Karpas-422 (cell line): Measurements from ENCODE around the gene KATNAL1. TPM values are rescaled to one million over a fixed set of nuclear protein-coding genes. Genes with fewer than 3 reads are reported as not detected.

Source experiments
- DNase-seq: peaks from one replicate; pipeline ENCODE4 v3.0.0-alpha.2; 2015
- H2AFZ ChIP-seq: fragments of 200-600 bp; sonication (generic); 2 replicates; pipeline ENCODE4 v1.6.1; 2014; ENCODE audit warnings: antibody characterized with exemption, low read length, mixed read lengths
- H3K27ac ChIP-seq: fragments of 200-600 bp; sonication (generic); 2 replicates; pipeline ENCODE4 v1.5.1; 2014; ENCODE audit warnings: mild to moderate bottlenecking, low read length, moderate library complexity
- H3K27me3 ChIP-seq: fragments of 200-600 bp; sonication (generic); 2 replicates; pipeline ENCODE4 v1.6.1; 2014; ENCODE audit warnings: low read length, mixed read lengths
- H3K36me3 ChIP-seq: fragments of 200-600 bp; sonication (generic); 2 replicates; pipeline ENCODE4 v1.6.1; 2014; ENCODE audit warnings: low read length, mixed read lengths; ENCODE audit not compliant: insufficient read depth
- H3K4me1 ChIP-seq: fragments of 200-600 bp; sonication (generic); 2 replicates; pipeline ENCODE4 v1.6.1; 2014; ENCODE audit warnings: mild to moderate bottlenecking, low read length, mixed read lengths
- H3K4me2 ChIP-seq: fragments of 200-600 bp; sonication (generic); 2 replicates; pipeline ENCODE4 v1.6.1; 2014; ENCODE audit warnings: low read length, low read depth, mild to moderate bottlenecking; ENCODE audit not compliant: poor library complexity, severe bottlenecking
- H3K4me3 ChIP-seq: fragments of 200-600 bp; sonication (generic); 2 replicates; pipeline ENCODE4 v1.5.1; 2014; ENCODE audit warnings: mild to moderate bottlenecking, antibody characterized with exemption, low read length, mixed read lengths
- H3K79me2 ChIP-seq: fragments of 200-600 bp; sonication (generic); 2 replicates; pipeline ENCODE4 v1.6.1; 2014; ENCODE audit warnings: mild to moderate bottlenecking, low read length, mixed read lengths
- H3K9ac ChIP-seq: fragments of 200-600 bp; sonication (generic); 2 replicates; pipeline ENCODE4 v1.6.0; 2014; ENCODE audit warnings: low read length
- H3K9me2 ChIP-seq: fragments of 200-600 bp; sonication (generic), shearing (Covaris generic); replicated peaks from 2 replicates; pipeline ENCODE4 v1.6.0; 2014; ENCODE audit warnings: mild to moderate bottlenecking, low read length, moderate library complexity; ENCODE audit not compliant: insufficient read depth
- H3K9me3 ChIP-seq: fragments of 300-700, 200-600 bp; sonication (generic); 2 replicates; pipeline ENCODE4 v1.6.1; 2014; ENCODE audit warnings: low read length, mixed read lengths
- H4K20me1 ChIP-seq: fragments of 200-600 bp; sonication (generic); 2 replicates; pipeline ENCODE4 v1.6.1; 2014; ENCODE audit warnings: mild to moderate bottlenecking, antibody characterized with exemption, low read length, low read depth; ENCODE audit not compliant: insufficient read depth
- total RNA-seq: library from RNA; depleted of rRNA; stranded (reverse); fragments of >200 nt; shearing (Covaris generic); gene quantifications from 2 replicates; pipeline ENCODE4 v1.2.3, GENCODE V29; 2014; ENCODE audit warnings: low replicate concordance

KATNAL1 gene
- total RNA-seq, 1 experiment from 2014 or later = 35.6 TPM

GRCh38 chr13:30255696-30256095 lies 51.7 kb downstream of the KATNAL1 start:
- H3K4me2 ChIP-seq = peak overlapping the region; percentile 82
- H2AFZ ChIP-seq = no peak overlapping the region
- no peak overlapping the region for H3K9ac ChIP-seq
- peaks cover 57% of the 10 kb centered on the region for H3K79me2 ChIP-seq
- peaks cover 53% of the 10 kb centered on the region for H3K4me1 ChIP-seq
- no peaks in the 10 kb centered on the region for H4K20me1 ChIP-seq
- DNase-seq = peak; percentile 65
- peaks cover 6% of the 10 kb centered on the region; the same call in 1 of the 2 replicates for H3K36me3 ChIP-seq
- H3K9me2 ChIP-seq = no peaks in the 10 kb centered on the region
- peak overlapping the region; percentile 96 for H3K27ac ChIP-seq
- no peak overlapping the region for H3K4me3 ChIP-seq
- H3K9me3 ChIP-seq = no peaks in the 10 kb centered on the region
- H3K27me3 ChIP-seq = no peaks in the 10 kb centered on the region

DNA sequence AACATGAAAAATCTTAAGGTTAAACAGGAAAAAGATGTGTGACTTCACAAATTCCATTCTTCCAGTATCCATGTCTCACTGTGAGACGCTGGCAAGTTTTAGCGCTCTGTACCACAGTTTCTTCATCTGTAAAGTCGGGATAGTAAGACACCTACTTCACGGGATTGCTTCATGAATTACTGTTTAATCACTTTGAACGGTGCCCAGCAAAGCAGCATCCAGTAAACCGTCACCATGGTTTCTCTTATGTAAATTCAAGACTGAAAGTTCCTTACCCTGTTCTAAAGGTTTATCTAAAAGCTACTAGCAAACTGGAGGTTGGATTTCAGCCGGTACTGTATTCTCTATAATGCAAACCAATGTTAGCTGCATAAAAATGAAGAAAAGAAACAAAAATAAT lies 53.5 kb downstream of the KATNAL1 start:
- Histone ChIP-seq H4K20me1 (no peaks in the 10 kb centered on the region), H3K27me3 (no peaks in the 10 kb centered on the region), H3K9me2 (no peaks in the 10 kb centered on the region), H3K27ac (peak overlapping the region; percentile 55; the same call in 1 of the 2 replicates), H3K9ac (no peak overlapping the region), H3K4me3 (no peak overlapping the region), H3K79me2 (peaks cover 63% of the 10 kb centered on the region), H3K4me2 (peak overlapping the region; percentile 17), H2AFZ (no peak overlapping the region), H3K36me3 (peaks cover 23% of the 10 kb centered on the region), H3K9me3 (no peaks in the 10 kb centered on the region; the same call in 1 of the 2 replicates), H3K4me1 (peaks cover 51% of the 10 kb centered on the region)
- DNase-seq = no peak

- peak overlapping the region; percentile 40 for H3K4me2 ChIP-seq
- H3K9me3 ChIP-seq = no peaks in the 10 kb centered on the region; the same call in 1 of the 2 replicates
- H3K79me2 ChIP-seq = peaks cover 62% of the 10 kb centered on the region
- H3K9me2 ChIP-seq = no peaks in the 10 kb centered on the region
- peaks cover 23% of the 10 kb centered on the region for H3K36me3 ChIP-seq
- no peak for DNase-seq
- H4K20me1 ChIP-seq = no peaks in the 10 kb centered on the region
- H3K4me3 ChIP-seq = 0 out of 2 replicates have a peak overlapping the region, but pooled peaks have one; percentile 34
- H3K27me3 ChIP-seq = no peaks in the 10 kb centered on the region
- H2AFZ ChIP-seq = no peak overlapping the region
- peaks cover 22% of the 10 kb centered on the region for H3K4me1 ChIP-seq
- H3K27ac ChIP-seq = peak overlapping the region; percentile 14; the same call in 1 of the 2 replicates
- H3K9ac ChIP-seq = no peak overlapping the region
Observed at GRCh38 chr13:30247406-30247805, 59.9 kb downstream of the KATNAL1 start.

- Histone ChIP-seq H3K4me1 (peaks cover 18% of the 10 kb centered on the region), H3K36me3 (peaks cover 13% of the 10 kb centered on the region; the same call in 1 of the 2 replicates), H3K4me3 (no peak overlapping the region), H3K27ac (peak overlapping the region; percentile 14; the same call in 1 of the 2 replicates), H3K9me3 (no peaks in the 10 kb centered on the region), H3K9me2 (no peaks in the 10 kb centered on the region), H3K79me2 (peaks cover 45% of the 10 kb centered on the region), H2AFZ (no peak overlapping the region), H3K4me2 (no peak overlapping the region), H3K9ac (no peak overlapping the region), H3K27me3 (no peaks in the 10 kb centered on the region), H4K20me1 (no peaks in the 10 kb centered on the region)
- DNase-seq = no peak
Observed at GRCh38 chr13:30241532-30241931, 65.8 kb downstream of the KATNAL1 start.

DNA sequence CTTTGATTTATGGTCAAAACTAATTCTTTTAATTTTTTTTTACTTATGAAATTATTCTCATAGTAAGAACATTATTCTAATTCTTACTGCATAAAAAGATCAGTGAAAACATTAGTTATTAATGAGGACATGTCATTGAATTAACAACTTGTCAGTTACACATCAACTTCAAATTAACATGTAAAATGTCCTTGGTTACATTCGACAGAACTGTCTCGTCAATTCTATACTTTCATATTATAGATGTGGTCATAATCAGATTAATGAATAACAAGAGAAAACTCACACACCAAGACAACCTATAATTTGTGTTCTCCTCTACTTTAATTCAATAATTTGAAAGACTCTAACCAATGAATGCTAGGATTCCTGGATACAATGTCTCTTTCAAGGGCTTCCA lies 66.7 kb downstream of the KATNAL1 start:
- no peak for DNase-seq
- Histone ChIP-seq H3K27ac (peak overlapping the region; percentile 14; the same call in 1 of the 2 replicates), H3K9me3 (no peaks in the 10 kb centered on the region), H3K9ac (no peak overlapping the region), H3K27me3 (no peaks in the 10 kb centered on the region), H3K36me3 (peaks cover 14% of the 10 kb centered on the region; the same call in 1 of the 2 replicates), H3K9me2 (no peaks in the 10 kb centered on the region), H3K4me1 (peaks cover 22% of the 10 kb centered on the region), H2AFZ (no peak overlapping the region), H3K4me2 (no peak overlapping the region), H3K4me3 (no peak overlapping the region), H4K20me1 (no peaks in the 10 kb centered on the region), H3K79me2 (peaks cover 39% of the 10 kb centered on the region)

DNA sequence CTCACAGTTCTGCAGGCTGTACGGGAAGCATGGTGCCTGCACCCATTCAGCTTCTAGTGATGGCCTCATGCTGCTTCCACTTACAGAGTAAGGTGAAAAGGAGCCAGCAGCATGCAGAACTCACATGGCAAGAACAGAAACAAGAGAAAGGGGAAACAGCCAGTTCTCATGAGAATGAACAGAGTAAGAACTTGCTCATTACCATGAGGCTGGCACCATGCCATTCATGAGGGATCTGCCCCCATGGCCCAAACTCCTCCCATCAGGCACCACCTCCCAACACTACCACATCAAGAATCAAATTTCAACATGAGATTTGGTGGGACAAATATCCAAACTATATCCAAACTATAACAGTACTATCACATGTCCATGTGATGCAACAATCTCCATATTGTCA lies 72.1 kb downstream of the KATNAL1 start:
- DNase-seq = peak; percentile 81
- peaks cover 40% of the 10 kb centered on the region for H3K36me3 ChIP-seq
- H2AFZ ChIP-seq = no peak overlapping the region
- no peaks in the 10 kb centered on the region for H3K9me2 ChIP-seq
- H3K27ac ChIP-seq = no peak overlapping the region; the same call in 1 of the 2 replicates
- H4K20me1 ChIP-seq = no peaks in the 10 kb centered on the region
- H3K79me2 ChIP-seq = peaks cover 37% of the 10 kb centered on the region
- no peak overlapping the region for H3K9ac ChIP-seq
- H3K27me3 ChIP-seq = no peaks in the 10 kb centered on the region
- H3K4me2 ChIP-seq = no peak overlapping the region
- H3K9me3 ChIP-seq = no peaks in the 10 kb centered on the region
- H3K4me1 ChIP-seq = peaks cover 24% of the 10 kb centered on the region
- no peak overlapping the region for H3K4me3 ChIP-seq

DNA sequence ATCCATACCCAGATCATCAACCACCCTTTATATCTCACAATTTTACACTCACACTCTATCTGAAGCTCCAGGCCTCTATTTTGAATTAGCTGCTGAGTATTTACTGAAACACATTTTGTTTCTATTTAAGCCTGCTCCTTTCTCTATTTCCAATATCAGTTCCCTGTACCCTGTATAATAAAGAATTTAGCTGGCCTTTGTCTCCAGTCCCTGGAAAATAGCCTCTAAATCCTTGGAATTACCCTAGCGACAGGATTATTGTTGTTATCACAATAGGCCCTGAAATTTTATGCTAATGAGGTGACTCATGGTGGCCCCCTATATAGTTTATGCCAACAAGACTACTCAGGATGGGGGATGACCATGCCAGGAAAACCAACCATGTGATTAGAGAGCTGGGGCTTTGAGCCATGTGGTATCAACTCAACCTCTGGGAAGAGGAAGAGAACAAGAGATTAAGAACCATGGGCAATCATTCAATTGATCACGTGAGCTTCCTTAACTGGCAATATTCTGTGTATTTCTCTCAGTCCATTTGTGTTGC lies 72.7 kb downstream of the KATNAL1 start:
- Histone ChIP-seq H3K9ac (no peak overlapping the region), H3K4me2 (no peak overlapping the region), H3K4me1 (peaks cover 24% of the 10 kb centered on the region), H3K36me3 (peaks cover 39% of the 10 kb centered on the region), H4K20me1 (no peaks in the 10 kb centered on the region), H3K79me2 (peaks cover 35% of the 10 kb centered on the region), H3K27ac (no peak overlapping the region; the same call in 1 of the 2 replicates), H3K4me3 (no peak overlapping the region), H2AFZ (no peak overlapping the region), H3K27me3 (no peaks in the 10 kb centered on the region), H3K9me2 (no peaks in the 10 kb centered on the region), H3K9me3 (no peaks in the 10 kb centered on the region)
- DNase-seq = no peak

GRCh38 chr13:30224732-30225131 lies 82.6 kb downstream of the KATNAL1 start:
- Histone ChIP-seq H3K9me2 (no peaks in the 10 kb centered on the region), H3K27me3 (no peaks in the 10 kb centered on the region)
- no peak for DNase-seq

More at GRCh38 chr13:30224732-30225131, 82.6 kb downstream of the KATNAL1 start:
- H2AFZ ChIP-seq = no peak overlapping the region
- H3K4me3 ChIP-seq = no peak overlapping the region
- no peaks in the 10 kb centered on the region; the same call in 1 of the 2 replicates for H3K4me1 ChIP-seq
- no peak overlapping the region for H3K4me2 ChIP-seq
- H3K9me3 ChIP-seq = no peaks in the 10 kb centered on the region
- peaks cover 28% of the 10 kb centered on the region for H3K79me2 ChIP-seq
- no peak overlapping the region for H3K9ac ChIP-seq
- no peak overlapping the region for H3K27ac ChIP-seq
- H3K36me3 ChIP-seq = peaks cover 43% of the 10 kb centered on the region
- H4K20me1 ChIP-seq = no peaks in the 10 kb centered on the region
